ENCODE results near the gene P4HA1.

Gene P4HA1

GRCh38 chr10:73079779-73080541 is 16.7 kb downstream of the P4HA1 start:
- no peaks in the 10 kb centered on the region for H3K4me1 ChIP-seq (ENCODE audit: control insufficient read depth in 1 of 2, insufficient read depth in 2 of 2, low read length in 2 of 2)
- H2BK12ac ChIP-seq (ENCODE audit: low read length) = no peak overlapping the region
- no peak overlapping the region for H3K4me3 ChIP-seq (ENCODE audit: low read depth, low read length)
- H3K4ac ChIP-seq (ENCODE audit: low read depth, low read length) = no peak overlapping the region
- no peak overlapping the region for H4K91ac ChIP-seq (ENCODE audit: low read depth, low read length)
- H3K27ac ChIP-seq (ENCODE audit: low read depth, low read length) = no peak overlapping the region
- no peak overlapping the region for H2BK5ac ChIP-seq (ENCODE audit: low read depth, low read length, poor library complexity)
- H3K9me3 ChIP-seq (ENCODE audit: insufficient read depth, low read depth, low read length) = no peaks in the 10 kb centered on the region
- H3K36me3 ChIP-seq (ENCODE audit: control insufficient read depth in 1 of 2, insufficient read depth in 2 of 2, low read length in 2 of 2) = peaks cover under 1 to 2% of the 10 kb centered on the region in 2 experiments
- no peaks in the 10 kb centered on the region for H3K27me3 ChIP-seq (ENCODE audit: insufficient read depth, low read length)
- H4K12ac ChIP-seq (ENCODE audit: low read depth, low read length) = no peak overlapping the region
- no peak overlapping the region for H2AK5ac ChIP-seq (ENCODE audit: low read length)
- no peak overlapping the region for H3K4me2 ChIP-seq (ENCODE audit: low read length)
- WGBS (ENCODE audit: extremely low coverage, insufficient coverage, insufficient read length) = no CpG with 5 or more reads among the region's 3 CpGs
- no peak overlapping the region for H3K14ac ChIP-seq (ENCODE audit: low read length)
- no peaks in the 10 kb centered on the region for H3K79me2 ChIP-seq (ENCODE audit: control insufficient read depth, insufficient read depth, low read length, poor library complexity)
- H4K8ac ChIP-seq (ENCODE audit: low read depth, low read length) = no peak overlapping the region
- H3K9ac ChIP-seq (ENCODE audit: low read length) = no peak overlapping the region
- no peaks in the 10 kb centered on the region for H3K79me1 ChIP-seq (ENCODE audit: low read length)
- no peak overlapping the region for H2BK120ac ChIP-seq (ENCODE audit: insufficient read depth, low read length, poor library complexity)
- no peak overlapping the region for H3K23ac ChIP-seq (ENCODE audit: low read length)
- H3K18ac ChIP-seq (ENCODE audit: low read length) = no peak overlapping the region
- DNase-seq = no peak
- H2AFZ ChIP-seq (ENCODE audit: insufficient read depth, low read length, poor library complexity) = no peak overlapping the region

GRCh38 chr10:73076360-73077183 is 20.1 kb downstream of the P4HA1 start:
- no peaks in the 10 kb centered on the region for H3K4me1 ChIP-seq (ENCODE audit: control insufficient read depth in 1 of 2, insufficient read depth in 2 of 2, low read length in 2 of 2)
- H4K91ac ChIP-seq (ENCODE audit: low read depth, low read length) = no peak overlapping the region
- no peak overlapping the region for H3K4ac ChIP-seq (ENCODE audit: low read depth, low read length)
- no peaks in the 10 kb centered on the region for H3K9me3 ChIP-seq (ENCODE audit: insufficient read depth, low read depth, low read length)
- H3K27ac ChIP-seq (ENCODE audit: low read depth, low read length) = no peak overlapping the region
- DNase-seq = no peak
- no CpG with 5 or more reads among the region's 6 CpGs for WGBS (ENCODE audit: extremely low coverage, insufficient coverage, insufficient read length)
- H3K27me3 ChIP-seq (ENCODE audit: insufficient read depth, low read length) = no peaks in the 10 kb centered on the region
- H3K4me2 ChIP-seq (ENCODE audit: low read length) = no peak overlapping the region
- H4K12ac ChIP-seq (ENCODE audit: low read depth, low read length) = no peak overlapping the region
- no peak overlapping the region for H2BK120ac ChIP-seq (ENCODE audit: insufficient read depth, low read length, poor library complexity)
- H3K9ac ChIP-seq (ENCODE audit: low read length) = no peak overlapping the region
- no peak overlapping the region for H3K4me3 ChIP-seq (ENCODE audit: low read depth, low read length)
- H2BK5ac ChIP-seq (ENCODE audit: low read depth, low read length, poor library complexity) = no peak overlapping the region
- no peaks in the 10 kb centered on the region for H3K79me2 ChIP-seq (ENCODE audit: control insufficient read depth, insufficient read depth, low read length, poor library complexity)
- H4K8ac ChIP-seq (ENCODE audit: low read depth, low read length) = no peak overlapping the region
- no peak overlapping the region for H2BK12ac ChIP-seq (ENCODE audit: low read length)
- no peak overlapping the region for H2AK5ac ChIP-seq (ENCODE audit: low read length)
- H3K14ac ChIP-seq (ENCODE audit: low read length) = no peak overlapping the region
- H3K79me1 ChIP-seq (ENCODE audit: low read length) = no peaks in the 10 kb centered on the region
- H3K36me3 ChIP-seq (ENCODE audit: control insufficient read depth in 1 of 2, insufficient read depth in 2 of 2, low read length in 2 of 2) = peaks cover 3 to 5% of the 10 kb centered on the region in 2 experiments
- no peak overlapping the region for H3K23ac ChIP-seq (ENCODE audit: low read length)
- no peak overlapping the region for H2AFZ ChIP-seq (ENCODE audit: insufficient read depth, low read length, poor library complexity)
- no peak overlapping the region for H3K18ac ChIP-seq (ENCODE audit: low read length)

GRCh38 chr10:73075829-73076228 is 20.8 kb downstream of the P4HA1 start:
- Histone ChIP-seq H3K4me1 (ENCODE audit: control insufficient read depth in 1 of 2, insufficient read depth in 2 of 2, low read length in 2 of 2) (no peaks in the 10 kb centered on the region), H3K18ac (ENCODE audit: low read length) (no peak overlapping the region), H2BK5ac (ENCODE audit: low read depth, low read length, poor library complexity) (no peak overlapping the region), H2BK12ac (ENCODE audit: low read length) (no peak overlapping the region), H3K79me1 (ENCODE audit: low read length) (no peaks in the 10 kb centered on the region), H3K9ac (ENCODE audit: low read length) (no peak overlapping the region), H3K36me3 (ENCODE audit: control insufficient read depth in 1 of 2, insufficient read depth in 2 of 2, low read length in 2 of 2) (peaks cover 3 to 6% of the 10 kb centered on the region in 2 experiments), H2AFZ (ENCODE audit: insufficient read depth, low read length, poor library complexity) (no peak overlapping the region), H2AK5ac (ENCODE audit: low read length) (no peak overlapping the region), H4K8ac (ENCODE audit: low read depth, low read length) (no peak overlapping the region), H3K79me2 (ENCODE audit: control insufficient read depth, insufficient read depth, low read length, poor library complexity) (no peaks in the 10 kb centered on the region), H3K9me3 (ENCODE audit: insufficient read depth, low read depth, low read length) (no peaks in the 10 kb centered on the region), H3K14ac (ENCODE audit: low read length) (no peak overlapping the region), H3K4me2 (ENCODE audit: low read length) (no peak overlapping the region), H2BK120ac (ENCODE audit: insufficient read depth, low read length, poor library complexity) (no peak overlapping the region), H3K27ac (ENCODE audit: low read depth, low read length) (no peak overlapping the region), H3K4ac (ENCODE audit: low read depth, low read length) (no peak overlapping the region), H3K23ac (ENCODE audit: low read length) (no peak overlapping the region), H4K12ac (ENCODE audit: low read depth, low read length) (no peak overlapping the region), H3K4me3 (ENCODE audit: low read depth, low read length) (no peak overlapping the region), H4K91ac (ENCODE audit: low read depth, low read length) (no peak overlapping the region), H3K27me3 (ENCODE audit: insufficient read depth, low read length) (no peaks in the 10 kb centered on the region)
- no CpG with 5 or more reads among the region's 3 CpGs for WGBS (ENCODE audit: extremely low coverage, insufficient coverage, insufficient read length)
- DNase-seq = no peak

GRCh38 chr10:73073627-73074026 is 23.0 kb downstream of the P4HA1 start:
- H3K79me1 ChIP-seq (ENCODE audit: low read length) = no peaks in the 10 kb centered on the region
- H4K8ac ChIP-seq (ENCODE audit: low read depth, low read length) = no peak overlapping the region
- H3K14ac ChIP-seq (ENCODE audit: low read length) = no peak overlapping the region
- H3K23ac ChIP-seq (ENCODE audit: low read length) = no peak overlapping the region
- H3K27me3 ChIP-seq (ENCODE audit: insufficient read depth, low read length) = no peaks in the 10 kb centered on the region
- H3K9ac ChIP-seq (ENCODE audit: low read length) = no peak overlapping the region
- H3K18ac ChIP-seq (ENCODE audit: low read length) = no peak overlapping the region
- H3K4me3 ChIP-seq (ENCODE audit: low read depth, low read length) = no peak overlapping the region
- H3K4me1 ChIP-seq (ENCODE audit: control insufficient read depth in 1 of 2, insufficient read depth in 2 of 2, low read length in 2 of 2) = no peaks in the 10 kb centered on the region
- H3K9me3 ChIP-seq (ENCODE audit: insufficient read depth, low read depth, low read length) = no peaks in the 10 kb centered on the region
- no peaks in the 10 kb centered on the region for H3K79me2 ChIP-seq (ENCODE audit: control insufficient read depth, insufficient read depth, low read length, poor library complexity)
- no peak overlapping the region for H3K4ac ChIP-seq (ENCODE audit: low read depth, low read length)
- H4K12ac ChIP-seq (ENCODE audit: low read depth, low read length) = no peak overlapping the region
- no peak overlapping the region for H4K91ac ChIP-seq (ENCODE audit: low read depth, low read length)
- no peak overlapping the region for H2AK5ac ChIP-seq (ENCODE audit: low read length)
- H3K4me2 ChIP-seq (ENCODE audit: low read length) = no peak overlapping the region
- no peak overlapping the region for H2BK120ac ChIP-seq (ENCODE audit: insufficient read depth, low read length, poor library complexity)
- no peak for DNase-seq
- peaks cover 3 to 8% of the 10 kb centered on the region in 2 experiments for H3K36me3 ChIP-seq (ENCODE audit: control insufficient read depth in 1 of 2, insufficient read depth in 2 of 2, low read length in 2 of 2)
- H2BK5ac ChIP-seq (ENCODE audit: low read depth, low read length, poor library complexity) = no peak overlapping the region
- no peak overlapping the region for H3K27ac ChIP-seq (ENCODE audit: low read depth, low read length)
- H2AFZ ChIP-seq (ENCODE audit: insufficient read depth, low read length, poor library complexity) = no peak overlapping the region
- H2BK12ac ChIP-seq (ENCODE audit: low read length) = no peak overlapping the region

All from trophoblast cell (in vitro differentiated cells and primary cell).